Measurements from ENCODE around the gene SPRR1A.

SPRR1A gene

GRCh38 chr1:152981146-152981871 lies 2.6 kb upstream of the SPRR1A start:
- TF ChIP-seq CEBPB (IDR thresholded peaks at IDR 0.05) (no peak), YY1 (IDR thresholded peaks at IDR 0.05; ENCODE audit: low read depth) (no peak), TCF12 (IDR thresholded peaks at IDR 0.05; ENCODE audit: low read depth) (no peak), CREB1 (IDR thresholded peaks at IDR 0.05; ENCODE audit: low read depth) (no peak), NFIC (IDR thresholded peaks at IDR 0.05) (no peak), EP300 (IDR thresholded peaks at IDR 0.05; ENCODE audit: borderline replicate concordance) (no peak), TEAD4 (IDR thresholded peaks at IDR 0.05) (no peak), TAF1 (IDR thresholded peaks at IDR 0.05; ENCODE audit: low read depth) (no peak), EGR1 (IDR thresholded peaks at IDR 0.05) (no peak)
- TF ChIP-seq, protein P1, sequence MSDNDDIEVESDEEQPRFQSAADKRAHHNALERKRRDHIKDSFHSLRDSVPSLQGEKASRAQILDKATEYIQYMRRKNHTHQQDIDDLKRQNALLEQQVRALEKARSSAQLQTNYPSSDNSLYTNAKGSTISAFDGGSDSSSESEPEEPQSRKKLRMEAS (IDR thresholded peaks at IDR 0.05), result no peak

GRCh38 chr1:152982076-152982475 lies 1.8 kb upstream of the SPRR1A start:
- no peak for TF ChIP-seq RAD21 (IDR thresholded peaks at IDR 0.05; ENCODE audit: low read depth)
- no peak for TF ChIP-seq TAF1 (IDR thresholded peaks at IDR 0.05; ENCODE audit: low read depth)
- no peak for TF ChIP-seq TEAD4 (IDR thresholded peaks at IDR 0.05)
- TF ChIP-seq CEBPB (IDR thresholded peaks at IDR 0.05), result no peak
- TF ChIP-seq CREB1 (IDR thresholded peaks at IDR 0.05; ENCODE audit: low read depth), result no peak
- no peak for TF ChIP-seq FOXM1 (IDR thresholded peaks at IDR 0.05; ENCODE audit: borderline replicate concordance, low read depth)
- TF ChIP-seq EP300 (IDR thresholded peaks at IDR 0.05; ENCODE audit: borderline replicate concordance), result no peak
- TF ChIP-seq TCF12 (IDR thresholded peaks at IDR 0.05; ENCODE audit: low read depth), result no peak
- no peak for TF ChIP-seq NFIC (IDR thresholded peaks at IDR 0.05)
- no peak for TF ChIP-seq YY1 (IDR thresholded peaks at IDR 0.05; ENCODE audit: low read depth)
- TF ChIP-seq ZBTB7A (IDR thresholded peaks at IDR 0.05; ENCODE audit: low read depth), result no peak
- TF ChIP-seq, protein P1 (IDR thresholded peaks at IDR 0.05), result no peak

DNA sequence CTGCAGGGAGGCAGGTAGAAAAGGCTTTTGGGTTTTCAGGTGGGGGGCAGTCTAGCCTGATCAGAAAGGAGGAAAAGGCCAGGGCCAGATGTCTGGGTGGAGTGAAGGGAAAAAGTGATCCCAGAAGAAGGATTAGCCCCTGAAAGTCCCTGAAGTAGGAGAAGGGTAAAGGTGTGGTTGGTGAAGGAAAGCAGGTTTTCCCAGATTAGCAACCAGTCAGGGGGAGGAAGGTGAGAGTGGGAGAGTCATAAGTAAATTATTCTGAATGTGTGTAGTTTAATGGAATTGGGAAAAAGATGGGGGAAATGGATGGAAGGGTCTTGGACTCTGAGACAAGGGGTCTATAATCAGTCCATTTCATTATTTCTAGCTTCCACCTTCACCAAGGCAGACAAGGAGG lies 647 bp upstream of the SPRR1A start:
- TF ChIP-seq TAF1 (IDR thresholded peaks at IDR 0.05; ENCODE audit: low read depth), result no peak
- TF ChIP-seq EGR1 (IDR thresholded peaks at IDR 0.05), result no peak
- no peak for TF ChIP-seq YY1 (IDR thresholded peaks at IDR 0.05; ENCODE audit: low read depth)
- TF ChIP-seq CEBPB (IDR thresholded peaks at IDR 0.05), result no peak
- no peak for TF ChIP-seq CREB1 (IDR thresholded peaks at IDR 0.05; ENCODE audit: low read depth)
- TF ChIP-seq REST (IDR thresholded peaks at IDR 0.05; ENCODE audit: low read depth), result no peak
- no peak for TF ChIP-seq USF1 (IDR thresholded peaks at IDR 0.05)
- no peak for TF ChIP-seq FOXM1 (IDR thresholded peaks at IDR 0.05; ENCODE audit: borderline replicate concordance, low read depth)
- TF ChIP-seq, protein P1 (IDR thresholded peaks at IDR 0.05), result no peak
- TF ChIP-seq EP300 (IDR thresholded peaks at IDR 0.05; ENCODE audit: borderline replicate concordance), result no peak
- TF ChIP-seq RAD21 (IDR thresholded peaks at IDR 0.05; ENCODE audit: low read depth), result no peak
- no peak for TF ChIP-seq ZBTB7A (IDR thresholded peaks at IDR 0.05; ENCODE audit: low read depth)
- no peak for TF ChIP-seq TCF12 (IDR thresholded peaks at IDR 0.05; ENCODE audit: low read depth)

DNA sequence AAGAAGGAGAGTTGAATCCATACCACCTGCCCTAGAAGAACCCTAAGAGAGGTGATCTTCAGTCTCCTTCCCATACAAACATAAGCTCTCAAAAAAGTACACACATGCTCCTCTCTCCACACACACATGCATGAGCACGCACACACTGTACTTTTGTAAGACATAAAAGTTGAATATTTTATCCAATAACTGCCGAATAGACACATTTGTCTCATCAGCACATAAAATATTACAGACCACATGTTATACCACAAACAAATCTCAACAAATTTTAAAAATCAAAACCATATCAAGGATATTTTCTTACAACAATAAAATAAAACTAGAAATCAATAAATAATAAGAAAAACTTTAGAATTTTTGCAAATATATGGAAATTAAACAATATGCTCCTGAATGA lies 2.7 kb downstream of the SPRR1A start:
- TF ChIP-seq ZBTB7A (IDR thresholded peaks at IDR 0.05; ENCODE audit: low read depth) (no peak), TEAD4 (IDR thresholded peaks at IDR 0.05) (no peak)

- no peak for TF ChIP-seq REST (IDR thresholded peaks at IDR 0.05; ENCODE audit: low read depth)
- no peak for TF ChIP-seq CEBPB (IDR thresholded peaks at IDR 0.05)
- TF ChIP-seq RAD21 (IDR thresholded peaks at IDR 0.05; ENCODE audit: low read depth), result no peak
- no peak for TF ChIP-seq TEAD4 (IDR thresholded peaks at IDR 0.05)
Measured at GRCh38 chr1:152993186-152993585, 9.3 kb downstream of the SPRR1A start.

DNA sequence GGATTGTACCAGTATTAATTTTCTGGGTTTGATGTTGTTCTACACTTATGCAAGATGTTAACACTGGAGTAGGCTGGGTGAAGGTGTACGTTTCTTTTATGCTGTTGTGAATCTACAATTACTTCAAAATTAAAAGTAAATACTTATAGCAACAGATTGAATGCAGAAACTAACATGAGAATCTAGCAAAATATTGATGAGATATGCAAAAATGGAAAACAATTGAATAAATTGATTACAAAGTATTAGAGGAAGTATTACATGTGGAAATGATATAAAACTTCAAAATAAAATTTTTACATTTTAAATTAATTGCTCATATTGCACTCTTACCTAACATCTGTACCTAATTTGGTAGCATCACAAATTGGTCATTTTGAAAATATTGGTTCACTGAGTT lies 12.0 kb downstream of the SPRR1A start:
- TF ChIP-seq FOXM1 (IDR thresholded peaks at IDR 0.05; ENCODE audit: borderline replicate concordance, low read depth) (no peak), EGR1 (IDR thresholded peaks at IDR 0.05) (no peak), YY1 (IDR thresholded peaks at IDR 0.05; ENCODE audit: low read depth) (no peak), REST (IDR thresholded peaks at IDR 0.05; ENCODE audit: low read depth) (no peak)
- TF ChIP-seq, protein P1 (IDR thresholded peaks at IDR 0.05), result no peak
